OCI-LY3 (cell line): Measurements from ENCODE around the gene RDH11.

Experiments used
- EZH2phosphoT487 ChIP-seq: fragments of 200-600 bp; shearing (Covaris generic); IDR thresholded peaks from 2 replicates; pipeline ENCODE4 v1.6.1; 2018; ENCODE audit warnings: antibody characterized with exemption, mixed run types, low read depth
- TF ChIP-seq, protein P1 (sequence below): fragments of 200-600, 300-600 bp; sonication (generic); IDR thresholded peaks from 2 replicates; pipeline ENCODE4 v1.5.1; 2014; ENCODE audit warnings: antibody characterized with exemption, low read length, low read depth

DNA sequence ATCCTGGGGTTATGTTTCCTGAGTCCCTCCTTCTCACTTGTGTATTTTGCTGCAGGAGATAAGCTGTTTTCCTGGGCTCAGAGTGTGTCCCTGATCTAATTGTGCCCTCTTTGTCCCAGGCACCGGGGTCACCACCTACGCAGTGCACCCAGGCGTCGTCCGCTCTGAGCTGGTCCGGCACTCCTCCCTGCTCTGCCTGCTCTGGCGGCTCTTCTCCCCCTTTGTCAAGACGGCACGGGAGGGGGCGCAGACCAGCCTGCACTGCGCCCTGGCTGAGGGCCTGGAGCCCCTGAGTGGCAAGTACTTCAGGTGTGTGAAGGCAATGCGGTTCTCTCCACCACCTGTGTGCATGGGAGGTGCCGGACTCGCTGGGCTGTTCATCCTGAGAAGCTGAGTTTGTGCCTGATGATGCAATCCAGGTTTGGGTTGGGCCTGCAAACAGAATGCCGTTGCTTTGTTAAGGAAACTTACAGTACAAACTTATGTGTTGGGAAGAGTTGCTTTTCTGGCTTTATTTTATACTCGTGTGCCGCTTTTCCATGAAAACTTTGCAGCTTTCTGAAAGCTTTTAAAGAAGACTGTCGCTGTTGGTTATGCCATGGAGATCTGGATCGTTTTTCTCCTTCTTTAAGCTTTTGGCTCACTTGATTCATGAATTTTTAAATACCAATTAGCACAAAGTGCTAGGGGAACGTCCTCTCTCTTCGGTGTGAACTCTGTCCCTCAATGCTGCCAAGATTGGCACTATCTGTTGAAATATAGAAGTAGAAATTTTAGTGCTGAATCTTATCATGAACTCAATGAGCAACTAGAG lies 33.7 kb upstream of the RDH11 start:
- TF ChIP-seq, protein P1, sequence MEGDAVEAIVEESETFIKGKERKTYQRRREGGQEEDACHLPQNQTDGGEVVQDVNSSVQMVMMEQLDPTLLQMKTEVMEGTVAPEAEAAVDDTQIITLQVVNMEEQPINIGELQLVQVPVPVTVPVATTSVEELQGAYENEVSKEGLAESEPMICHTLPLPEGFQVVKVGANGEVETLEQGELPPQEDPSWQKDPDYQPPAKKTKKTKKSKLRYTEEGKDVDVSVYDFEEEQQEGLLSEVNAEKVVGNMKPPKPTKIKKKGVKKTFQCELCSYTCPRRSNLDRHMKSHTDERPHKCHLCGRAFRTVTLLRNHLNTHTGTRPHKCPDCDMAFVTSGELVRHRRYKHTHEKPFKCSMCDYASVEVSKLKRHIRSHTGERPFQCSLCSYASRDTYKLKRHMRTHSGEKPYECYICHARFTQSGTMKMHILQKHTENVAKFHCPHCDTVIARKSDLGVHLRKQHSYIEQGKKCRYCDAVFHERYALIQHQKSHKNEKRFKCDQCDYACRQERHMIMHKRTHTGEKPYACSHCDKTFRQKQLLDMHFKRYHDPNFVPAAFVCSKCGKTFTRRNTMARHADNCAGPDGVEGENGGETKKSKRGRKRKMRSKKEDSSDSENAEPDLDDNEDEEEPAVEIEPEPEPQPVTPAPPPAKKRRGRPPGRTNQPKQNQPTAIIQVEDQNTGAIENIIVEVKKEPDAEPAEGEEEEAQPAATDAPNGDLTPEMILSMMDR = no peak
- no peak for TF ChIP-seq EZH2phosphoT487
